Measurements from ENCODE around the gene SFMBT2. TPM values are rescaled to one million over a fixed set of nuclear protein-coding genes. Genes with fewer than 3 reads are reported as not detected.
"Not testable (repeated sequence)": the region's sequence is repeated elsewhere in the genome, so short reads cannot be mapped to it uniquely, and the experiment has no call there.

The SFMBT2 gene
- total RNA-seq, 2 donors from 2014 or later = 20.4 to 24.8 TPM

GRCh38 chr10:7235376-7235775 is 175.5 kb downstream of the SFMBT2 start:
- Mint-ChIP-seq H3K9me3 (peaks cover 5% of the 10 kb centered on the region), H3K27ac (no peak overlapping the region), H3K27me3 (no peaks in the 10 kb centered on the region), H3K36me3 (ENCODE audit: low read depth) (peaks cover 73% of the 10 kb centered on the region), H3K4me1 (peaks cover 19% of the 10 kb centered on the region), H3K4me3 (no peak overlapping the region)
- ATAC-seq (replicated peaks) = no peak

GRCh38 chr10:7234109-7234508 is 176.7 kb downstream of the SFMBT2 start:
- Mint-ChIP-seq H3K27me3 (no peaks in the 10 kb centered on the region), H3K36me3 (ENCODE audit: low read depth) (peaks cover 67% of the 10 kb centered on the region), H3K9me3 (peaks cover 5% of the 10 kb centered on the region), H3K27ac (peak overlapping the region; percentile 5), H3K4me3 (no peak overlapping the region), H3K4me1 (peaks cover 13% of the 10 kb centered on the region)
- no peak for ATAC-seq (replicated peaks)

GRCh38 chr10:7233259-7233991 is 177.4 kb downstream of the SFMBT2 start:
- Mint-ChIP-seq H3K27me3 (no peaks in the 10 kb centered on the region), H3K36me3 (ENCODE audit: low read depth) (peaks cover 70% of the 10 kb centered on the region), H3K4me3 (no peak overlapping the region), H3K27ac (no peak overlapping the region), H3K9me3 (peaks cover 5% of the 10 kb centered on the region), H3K4me1 (peaks cover 12% of the 10 kb centered on the region)
- no peak for ATAC-seq (replicated peaks)

GRCh38 chr10:7231509-7232414 is 179.1 kb downstream of the SFMBT2 start:
- Mint-ChIP-seq H3K4me3 (no peak overlapping the region), H3K9me3 (peaks cover 5% of the 10 kb centered on the region), H3K27me3 (no peaks in the 10 kb centered on the region), H3K27ac (no peak overlapping the region), H3K4me1 (peaks cover 7% of the 10 kb centered on the region), H3K36me3 (ENCODE audit: low read depth) (peaks cover 71% of the 10 kb centered on the region)
- no peak for ATAC-seq (replicated peaks)

- Mint-ChIP-seq H3K9me3 (no peaks in the 10 kb centered on the region), H3K4me1 (peaks cover 7% of the 10 kb centered on the region), H3K27ac (no peak overlapping the region), H3K4me3 (no peak overlapping the region), H3K36me3 (ENCODE audit: low read depth) (peaks cover 73% of the 10 kb centered on the region), H3K27me3 (no peaks in the 10 kb centered on the region)
- ATAC-seq (replicated peaks) = no peak
Observed at GRCh38 chr10:7230951-7231350, 179.9 kb downstream of the SFMBT2 start.

- Mint-ChIP-seq H3K27me3 (no peaks in the 10 kb centered on the region), H3K4me3 (no peak overlapping the region), H3K4me1 (peaks cover 7% of the 10 kb centered on the region), H3K9me3 (no peaks in the 10 kb centered on the region), H3K36me3 (ENCODE audit: low read depth) (peaks cover 75% of the 10 kb centered on the region), H3K27ac (peak overlapping the region; percentile 13)
- no peak for ATAC-seq (replicated peaks)
Observed at GRCh38 chr10:7230036-7230435, 180.8 kb downstream of the SFMBT2 start.

GRCh38 chr10:7225133-7225532 is 185.7 kb downstream of the SFMBT2 start:
- H3K27me3 Mint-ChIP-seq = no peaks in the 10 kb centered on the region
- no peak for ATAC-seq (replicated peaks)
- no peak overlapping the region for H3K4me3 Mint-ChIP-seq
- H3K36me3 Mint-ChIP-seq (ENCODE audit: low read depth) = peaks cover 84% of the 10 kb centered on the region
- no peak overlapping the region for H3K27ac Mint-ChIP-seq
- peaks cover 5% of the 10 kb centered on the region for H3K9me3 Mint-ChIP-seq
- no peaks in the 10 kb centered on the region for H3K4me1 Mint-ChIP-seq

- H3K4me1 Mint-ChIP-seq = peaks cover 4% of the 10 kb centered on the region
- peaks cover 5% of the 10 kb centered on the region for H3K9me3 Mint-ChIP-seq
- H3K27me3 Mint-ChIP-seq = no peaks in the 10 kb centered on the region
- no peak overlapping the region for H3K4me3 Mint-ChIP-seq
- no peak overlapping the region for H3K27ac Mint-ChIP-seq
- no peak for ATAC-seq (replicated peaks)
- H3K36me3 Mint-ChIP-seq (ENCODE audit: low read depth) = peaks cover 81% of the 10 kb centered on the region
Observed at GRCh38 chr10:7218968-7219367, 191.9 kb downstream of the SFMBT2 start.

- H3K27me3 Mint-ChIP-seq = not testable (repeated sequence)
Observed at GRCh38 chr10:7212696-7213095, 198.1 kb downstream of the SFMBT2 start.

GRCh38 chr10:7211857-7212577 is 198.8 kb downstream of the SFMBT2 start:
- Mint-ChIP-seq H3K27ac (no peak overlapping the region), H3K9me3 (peaks cover 5% of the 10 kb centered on the region), H3K4me3 (no peak overlapping the region), H3K27me3 (no peaks in the 10 kb centered on the region), H3K36me3 (ENCODE audit: low read depth) (peaks cover 62% of the 10 kb centered on the region), H3K4me1 (peaks cover 14% of the 10 kb centered on the region)
- no peak for ATAC-seq (replicated peaks)

More at GRCh38 chr10:7212696-7213095, 198.1 kb downstream of the SFMBT2 start:
- H3K9me3 Mint-ChIP-seq; H3K4me1 Mint-ChIP-seq; H3K27ac Mint-ChIP-seq; H3K4me3 Mint-ChIP-seq; ATAC-seq (replicated peaks): not testable (repeated sequence)
- H3K36me3 Mint-ChIP-seq (ENCODE audit: low read depth) = peaks cover 69% of the 10 kb centered on the region

- H3K4me3 Mint-ChIP-seq = no peak overlapping the region
- ATAC-seq (replicated peaks) = no peak
- H3K27me3 Mint-ChIP-seq = no peaks in the 10 kb centered on the region
- peaks cover 58% of the 10 kb centered on the region for H3K36me3 Mint-ChIP-seq (ENCODE audit: low read depth)
- peak overlapping the region; percentile 7 for H3K27ac Mint-ChIP-seq
- H3K4me1 Mint-ChIP-seq = peaks cover 11% of the 10 kb centered on the region
- H3K9me3 Mint-ChIP-seq = no peaks in the 10 kb centered on the region
Observed at GRCh38 chr10:7210516-7210915, 200.3 kb downstream of the SFMBT2 start.

GRCh38 chr10:7209458-7209857 is 201.4 kb downstream of the SFMBT2 start:
- no peaks in the 10 kb centered on the region for H3K9me3 Mint-ChIP-seq
- H3K4me1 Mint-ChIP-seq = peaks cover 11% of the 10 kb centered on the region
- H3K36me3 Mint-ChIP-seq (ENCODE audit: low read depth) = peaks cover 59% of the 10 kb centered on the region
- H3K27ac Mint-ChIP-seq = no peak overlapping the region
- no peaks in the 10 kb centered on the region for H3K27me3 Mint-ChIP-seq
- H3K4me3 Mint-ChIP-seq = no peak overlapping the region
- no peak for ATAC-seq (replicated peaks)

- Mint-ChIP-seq H3K36me3 (ENCODE audit: low read depth) (peaks cover 63% of the 10 kb centered on the region), H3K4me3 (no peak overlapping the region), H3K4me1 (peaks cover 11% of the 10 kb centered on the region), H3K27ac (no peak overlapping the region), H3K9me3 (no peaks in the 10 kb centered on the region), H3K27me3 (no peaks in the 10 kb centered on the region)
- ATAC-seq (replicated peaks) = no peak
Observed at GRCh38 chr10:7206412-7207100, 204.3 kb downstream of the SFMBT2 start.

- Mint-ChIP-seq H3K4me1 (peaks cover 11% of the 10 kb centered on the region), H3K9me3 (no peaks in the 10 kb centered on the region), H3K27me3 (no peaks in the 10 kb centered on the region), H3K27ac (no peak overlapping the region), H3K4me3 (no peak overlapping the region), H3K36me3 (ENCODE audit: low read depth) (peaks cover 66% of the 10 kb centered on the region)
- ATAC-seq (replicated peaks) = no peak
Observed at GRCh38 chr10:7205656-7206055, 205.2 kb downstream of the SFMBT2 start.

Measured in activated T-helper 17 cell treated with anti-CD3 and anti-CD28 coated beads, Interleukin-2, amount 50 U/mL, for 72 hours (primary cell).